Astrocyte (in vitro differentiated cells and primary cell): ENCODE measurements around the gene CCR2.

Experiments used
- EZH2 ChIP-seq: IDR thresholded peaks from 2 replicates; pipeline ENCODE4 v1.6.1; 2012; ENCODE audit warnings: mild to moderate bottlenecking, low read length, inconsistent platforms; ENCODE audit not compliant: insufficient read depth
- TF ChIP-seq, protein P1 (sequence below): IDR thresholded peaks from 2 replicates; pipeline ENCODE4 v1.5.1; 2011; ENCODE audit warnings: low read depth, mild to moderate bottlenecking, inconsistent platforms, low read length, moderate library complexity; ENCODE audit not compliant: insufficient read depth

GRCh38 chr3:46398186-46398955 is 44.5 kb downstream of the CCR2 start:
- TF ChIP-seq, protein P1, sequence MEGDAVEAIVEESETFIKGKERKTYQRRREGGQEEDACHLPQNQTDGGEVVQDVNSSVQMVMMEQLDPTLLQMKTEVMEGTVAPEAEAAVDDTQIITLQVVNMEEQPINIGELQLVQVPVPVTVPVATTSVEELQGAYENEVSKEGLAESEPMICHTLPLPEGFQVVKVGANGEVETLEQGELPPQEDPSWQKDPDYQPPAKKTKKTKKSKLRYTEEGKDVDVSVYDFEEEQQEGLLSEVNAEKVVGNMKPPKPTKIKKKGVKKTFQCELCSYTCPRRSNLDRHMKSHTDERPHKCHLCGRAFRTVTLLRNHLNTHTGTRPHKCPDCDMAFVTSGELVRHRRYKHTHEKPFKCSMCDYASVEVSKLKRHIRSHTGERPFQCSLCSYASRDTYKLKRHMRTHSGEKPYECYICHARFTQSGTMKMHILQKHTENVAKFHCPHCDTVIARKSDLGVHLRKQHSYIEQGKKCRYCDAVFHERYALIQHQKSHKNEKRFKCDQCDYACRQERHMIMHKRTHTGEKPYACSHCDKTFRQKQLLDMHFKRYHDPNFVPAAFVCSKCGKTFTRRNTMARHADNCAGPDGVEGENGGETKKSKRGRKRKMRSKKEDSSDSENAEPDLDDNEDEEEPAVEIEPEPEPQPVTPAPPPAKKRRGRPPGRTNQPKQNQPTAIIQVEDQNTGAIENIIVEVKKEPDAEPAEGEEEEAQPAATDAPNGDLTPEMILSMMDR = no peak
- TF ChIP-seq EZH2 = no peak
